ENCODE measurements around the gene NMRK1. TPM values are rescaled to one million over a fixed set of nuclear protein-coding genes. Genes with fewer than 3 reads are reported as not detected.

The NMRK1 gene
- polyA plus RNA-seq, 1 donor from 2014 or later: 12.9 TPM

- no peaks in the 10 kb centered on the region for H3K36me3 ChIP-seq (ENCODE audit: insufficient read depth, low read length)
- no peak overlapping the region for H3K27ac ChIP-seq (ENCODE audit: low read length)
- H3K4me2 ChIP-seq (ENCODE audit: low read length): no peak overlapping the region
- H2AFZ ChIP-seq (ENCODE audit: low read depth, low read length): no peak overlapping the region
- no peak overlapping the region for H3K9ac ChIP-seq (ENCODE audit: low read length)
- H3K9me2 ChIP-seq (ENCODE audit: insufficient read depth, low read length): no peaks in the 10 kb centered on the region
- no peaks in the 10 kb centered on the region for H4K20me1 ChIP-seq (ENCODE audit: insufficient read depth)
- no peak overlapping the region for H3K4me3 ChIP-seq (ENCODE audit: low read length)
- H3K27me3 ChIP-seq (ENCODE audit: insufficient read depth, low read depth, low read length): no peaks in the 10 kb centered on the region
- no peaks in the 10 kb centered on the region for H3K79me2 ChIP-seq (replicated peaks; ENCODE audit: insufficient read depth, low read length)
- TF ChIP-seq MXI1 (conservative IDR thresholded peaks at IDR 0.05; ENCODE audit: poor library complexity, severe bottlenecking) (no peak), CTCF (IDR thresholded peaks at IDR 0.05; ENCODE audit: poor library complexity, severe bottlenecking) (no peak), SMC3 (conservative IDR thresholded peaks at IDR 0.05; ENCODE audit: poor library complexity) (no peak), RAD21 (conservative IDR thresholded peaks at IDR 0.05) (no peak), TAF1 (IDR thresholded peaks at IDR 0.05; ENCODE audit: low read depth) (no peak), EP300 (conservative IDR thresholded peaks at IDR 0.05; ENCODE audit: poor library complexity, severe bottlenecking) (no peak), POLR2AphosphoS5 (IDR thresholded peaks at IDR 0.05) (no peak), REST (IDR thresholded peaks at IDR 0.05; ENCODE audit: borderline replicate concordance) (no peak), EZH2 (IDR thresholded peaks at IDR 0.05; ENCODE audit: borderline replicate concordance, insufficient read depth, low read length, poor library complexity, severe bottlenecking) (no peak)
- H3F3A ChIP-seq (ENCODE audit: insufficient read depth, low read length, poor library complexity, severe bottlenecking): no peaks in the 10 kb centered on the region
- no peaks in the 10 kb centered on the region for H3K9me3 ChIP-seq (ENCODE audit: low read length)
Observed at GRCh38 chr9:75121914-75122558, 34.1 kb upstream of the NMRK1 start.

- no peak for TF ChIP-seq MXI1 (conservative IDR thresholded peaks at IDR 0.05; ENCODE audit: poor library complexity, severe bottlenecking)
- no peak for TF ChIP-seq SMC3 (conservative IDR thresholded peaks at IDR 0.05; ENCODE audit: poor library complexity)
- TF ChIP-seq RAD21 (conservative IDR thresholded peaks at IDR 0.05): no peak
- TF ChIP-seq CTCF (IDR thresholded peaks at IDR 0.05; ENCODE audit: poor library complexity, severe bottlenecking): no peak
- no peak for TF ChIP-seq TAF1 (IDR thresholded peaks at IDR 0.05; ENCODE audit: low read depth)
- TF ChIP-seq POLR2AphosphoS5 (IDR thresholded peaks at IDR 0.05): no peak
- TF ChIP-seq EP300 (conservative IDR thresholded peaks at IDR 0.05; ENCODE audit: poor library complexity, severe bottlenecking): no peak
- no peak for TF ChIP-seq REST (IDR thresholded peaks at IDR 0.05; ENCODE audit: borderline replicate concordance)
- TF ChIP-seq EZH2 (IDR thresholded peaks at IDR 0.05; ENCODE audit: borderline replicate concordance, insufficient read depth, low read length, poor library complexity, severe bottlenecking): no peak
- no peak overlapping the region for H3K4me2 ChIP-seq (ENCODE audit: low read length)
- H3K36me3 ChIP-seq (ENCODE audit: insufficient read depth, low read length): no peaks in the 10 kb centered on the region
- no peaks in the 10 kb centered on the region for H3K79me2 ChIP-seq (replicated peaks; ENCODE audit: insufficient read depth, low read length)
- no peaks in the 10 kb centered on the region for H4K20me1 ChIP-seq (ENCODE audit: insufficient read depth)
- no peaks in the 10 kb centered on the region for H3K9me2 ChIP-seq (ENCODE audit: insufficient read depth, low read length)
- no peak overlapping the region for H3K27ac ChIP-seq (ENCODE audit: low read length)
- H3K27me3 ChIP-seq (ENCODE audit: insufficient read depth, low read depth, low read length): no peaks in the 10 kb centered on the region
- no peak overlapping the region for H3K9ac ChIP-seq (ENCODE audit: low read length)
- no peak overlapping the region for H3K4me3 ChIP-seq (ENCODE audit: low read length)
- no peaks in the 10 kb centered on the region for H3K9me3 ChIP-seq (ENCODE audit: low read length)
- no peaks in the 10 kb centered on the region for H3F3A ChIP-seq (ENCODE audit: insufficient read depth, low read length, poor library complexity, severe bottlenecking)
- H2AFZ ChIP-seq (ENCODE audit: low read depth, low read length): no peak overlapping the region
Observed at GRCh38 chr9:75120686-75121085, 32.7 kb upstream of the NMRK1 start.
